Immature natural killer cell (primary cell): ENCODE results near the gene DYNC2I2. TPM values are rescaled to one million over a fixed set of nuclear protein-coding genes. Genes with fewer than 3 reads are reported as not detected.

Source experiments
- DNase-seq, 3 donors: peaks; one replicate each; pipeline ENCODE4 v3.0.0; 2022; ENCODE audit warnings: mixed read lengths in 1 of 3
- H3K27ac Mint-ChIP-seq, 6 donors: one replicate each; pipeline ENCODE4 v1.8.0; 2020; ENCODE audit warnings: mixed read lengths in 6 of 6, mild to moderate bottlenecking in 5 of 6, inconsistent platforms in 4 of 6, moderate library complexity in 3 of 6
- H3K27me3 Mint-ChIP-seq, 3 donors: one replicate each; pipeline ENCODE4 v1.8.0; 2020 to 2021; ENCODE audit warnings: low read depth in 3 of 3, mild to moderate bottlenecking in 3 of 3, mixed read lengths in 3 of 3, moderate library complexity in 3 of 3, inconsistent platforms in 1 of 3
- H3K36me3 Mint-ChIP-seq, 3 donors: one replicate each; pipeline ENCODE4 v1.8.0; 2020; ENCODE audit warnings: mixed read lengths in 3 of 3, inconsistent platforms in 2 of 3, mild to moderate bottlenecking in 2 of 3
- H3K4me1 Mint-ChIP-seq, 2 donors: one replicate each; pipeline ENCODE4 v1.8.0; 2020; ENCODE audit warnings: inconsistent platforms in 2 of 2, mild to moderate bottlenecking in 2 of 2, mixed read lengths in 2 of 2, moderate library complexity in 1 of 2
- H3K4me3 Mint-ChIP-seq, 5 donors: one replicate each; pipeline ENCODE4 v1.8.0; 2020; ENCODE audit warnings: mild to moderate bottlenecking in 5 of 5, mixed read lengths in 5 of 5, inconsistent platforms in 3 of 5, moderate library complexity in 3 of 5
- H3K9me3 Mint-ChIP-seq, 6 donors: one replicate each; pipeline ENCODE4 v1.8.0; 2020; ENCODE audit warnings: mild to moderate bottlenecking in 6 of 6, mixed read lengths in 6 of 6, inconsistent platforms in 4 of 6, moderate library complexity in 3 of 6
- polyA plus RNA-seq, 3 donors: library from polyadenylated mRNA; unstranded; fragments of 300-500 nt; fragmentation: Illumina TruSeq; gene quantifications; one replicate each; pipeline ENCODE4 v1.2.3, GENCODE V29; 2021

Gene DYNC2I2
- polyA plus RNA-seq, 3 donors from 2014 or later: 1.6 to 10.8 (median 4.7) TPM

DNA sequence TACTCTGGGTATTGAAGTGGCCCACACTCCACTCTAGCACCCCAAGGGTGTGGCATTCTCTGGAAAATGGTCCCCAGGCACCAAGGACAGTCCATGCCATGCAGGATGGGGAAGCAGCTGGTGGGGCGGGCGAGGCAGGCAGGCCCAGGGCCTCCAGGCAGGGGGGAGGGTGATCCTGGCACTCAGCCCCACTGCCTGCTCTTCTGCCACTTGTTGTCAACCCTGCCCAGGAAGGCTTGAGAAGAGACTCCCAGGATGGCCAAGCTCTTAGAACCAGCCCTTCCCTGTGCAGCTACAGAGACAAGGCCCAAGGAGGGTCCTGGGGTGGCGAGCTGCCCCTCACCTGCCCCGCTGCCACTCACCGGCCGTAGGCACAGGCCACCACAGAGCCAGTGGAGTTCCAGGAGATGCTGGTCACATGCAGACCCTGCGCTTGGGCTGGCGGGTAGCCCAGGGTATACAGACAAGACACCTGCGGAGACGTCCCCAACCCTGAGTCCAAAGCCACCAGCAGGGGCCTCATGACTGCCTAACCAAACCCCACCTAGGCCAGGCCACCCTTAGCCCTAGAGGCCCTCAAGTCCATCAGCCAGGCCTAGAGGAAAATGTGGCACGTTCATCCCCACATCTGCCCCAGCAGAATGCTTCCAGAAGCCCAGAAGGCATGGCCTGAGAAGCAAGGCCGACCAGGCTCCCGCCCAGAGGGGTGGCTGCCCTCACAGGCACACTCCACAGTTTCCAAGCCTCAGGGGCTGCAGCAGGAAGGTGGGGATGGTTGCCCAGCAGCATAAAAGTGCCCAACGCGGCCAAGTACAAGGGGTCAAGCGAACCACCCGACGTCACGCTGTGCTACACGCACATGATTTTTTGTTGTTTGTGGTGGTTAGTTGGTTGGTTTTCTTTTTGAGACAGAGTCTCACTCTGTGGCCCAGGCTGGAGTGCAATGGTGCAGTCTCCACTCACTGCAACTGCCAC is 19.8 kb downstream of the DYNC2I2 start:
- Mint-ChIP-seq H3K4me3 (no peak overlapping the region), H3K36me3 (peaks cover 0 to 13% (median 4%) of the 10 kb centered on the region in 3 donors), H3K27ac (peak overlapping the region in 1 of 6 donors; percentile 56), H3K27me3 (peaks cover 0 to 2% (median 0%) of the 10 kb centered on the region in 3 donors), H3K9me3 (no peaks in the 10 kb centered on the region), H3K4me1 (no peaks in the 10 kb centered on the region)
- no peak for DNase-seq

- Mint-ChIP-seq H3K27ac (no peak overlapping the region), H3K27me3 (peaks cover 0 to 2% (median 0%) of the 10 kb centered on the region in 3 donors), H3K9me3 (no peaks in the 10 kb centered on the region), H3K36me3 (peaks cover 0 to 15% (median 4%) of the 10 kb centered on the region in 3 donors), H3K4me3 (no peak overlapping the region), H3K4me1 (no peaks in the 10 kb centered on the region)
- DNase-seq: no peak
Observed at GRCh38 chr9:128636024-128636390, 20.6 kb downstream of the DYNC2I2 start.

- Mint-ChIP-seq H3K27me3 (peaks cover 0 to 2% (median 0%) of the 10 kb centered on the region in 3 donors), H3K27ac (no peak overlapping the region), H3K36me3 (peaks cover 0 to 15% (median 4%) of the 10 kb centered on the region in 3 donors), H3K4me1 (no peaks in the 10 kb centered on the region), H3K9me3 (no peaks in the 10 kb centered on the region), H3K4me3 (no peak overlapping the region)
- DNase-seq: no peak
Observed at GRCh38 chr9:128635266-128636023, 21.2 kb downstream of the DYNC2I2 start.

GRCh38 chr9:128634651-128635262 is 21.9 kb downstream of the DYNC2I2 start:
- no peaks in the 10 kb centered on the region for H3K9me3 Mint-ChIP-seq
- no peak for DNase-seq
- no peak overlapping the region for H3K27ac Mint-ChIP-seq
- H3K36me3 Mint-ChIP-seq: peaks cover 0 to 15% (median 4%) of the 10 kb centered on the region in 3 donors
- peaks cover 0 to 2% (median 0%) of the 10 kb centered on the region in 3 donors for H3K27me3 Mint-ChIP-seq
- no peaks in the 10 kb centered on the region for H3K4me1 Mint-ChIP-seq
- no peak overlapping the region for H3K4me3 Mint-ChIP-seq

- peak overlapping the region in 1 of 6 donors; percentile 29 for H3K27ac Mint-ChIP-seq
- H3K4me1 Mint-ChIP-seq: no peaks in the 10 kb centered on the region
- no peaks in the 10 kb centered on the region for H3K9me3 Mint-ChIP-seq
- peaks cover 0 to 2% (median 0%) of the 10 kb centered on the region in 3 donors for H3K27me3 Mint-ChIP-seq
- H3K4me3 Mint-ChIP-seq: no peak overlapping the region
- DNase-seq: no peak
- peaks cover 0 to 15% (median 4%) of the 10 kb centered on the region in 3 donors for H3K36me3 Mint-ChIP-seq
Observed at GRCh38 chr9:128634111-128634510, 22.5 kb downstream of the DYNC2I2 start.

GRCh38 chr9:128633601-128634000 is 23.0 kb downstream of the DYNC2I2 start:
- DNase-seq: no peak
- Mint-ChIP-seq H3K4me3 (no peak overlapping the region), H3K36me3 (peaks cover 0 to 19% (median 4%) of the 10 kb centered on the region in 3 donors), H3K4me1 (no peaks in the 10 kb centered on the region), H3K27ac (peak overlapping the region in 1 of 6 donors; percentile 29), H3K9me3 (no peaks in the 10 kb centered on the region), H3K27me3 (peaks cover 0 to 2% (median 0%) of the 10 kb centered on the region in 3 donors)

DNA sequence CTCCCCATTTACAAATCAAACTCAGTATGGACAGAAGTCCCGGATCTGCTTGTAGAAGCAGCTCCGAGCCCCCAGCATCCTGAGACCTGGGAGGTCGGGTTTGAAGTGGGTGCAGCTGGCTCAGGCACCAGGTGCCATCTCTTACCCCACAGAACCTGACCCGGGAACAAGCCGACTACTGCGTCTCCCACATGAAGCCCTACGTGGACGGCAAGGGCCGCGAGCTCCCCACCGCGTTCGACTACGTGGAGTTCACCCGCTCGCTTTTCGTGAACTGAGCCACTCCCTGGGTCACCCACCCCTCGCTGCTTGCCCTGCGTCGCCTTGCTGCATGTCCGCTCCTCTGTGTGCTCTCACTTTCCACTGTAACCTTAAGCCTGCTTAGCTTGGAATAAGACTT is 23.6 kb downstream of the DYNC2I2 start:
- Mint-ChIP-seq H3K27ac (no peak overlapping the region), H3K4me3 (no peak overlapping the region), H3K36me3 (peaks cover 0 to 19% (median 4%) of the 10 kb centered on the region in 3 donors), H3K9me3 (no peaks in the 10 kb centered on the region), H3K27me3 (peaks cover 0 to 2% (median 2%) of the 10 kb centered on the region in 3 donors), H3K4me1 (no peaks in the 10 kb centered on the region)
- no peak for DNase-seq

- Mint-ChIP-seq H3K4me1 (no peaks in the 10 kb centered on the region), H3K27me3 (peaks cover 0 to 3% (median 2%) of the 10 kb centered on the region in 3 donors), H3K36me3 (peaks cover 0 to 22% (median 4%) of the 10 kb centered on the region in 3 donors), H3K4me3 (no peak overlapping the region), H3K27ac (no peak overlapping the region), H3K9me3 (no peaks in the 10 kb centered on the region)
- DNase-seq: no peak
Observed at GRCh38 chr9:128632486-128632885, 24.2 kb downstream of the DYNC2I2 start.

- Mint-ChIP-seq H3K4me3 (no peak overlapping the region), H3K27me3 (peaks cover 0 to 3% (median 2%) of the 10 kb centered on the region in 3 donors), H3K36me3 (peaks cover 0 to 22% (median 4%) of the 10 kb centered on the region in 3 donors), H3K4me1 (no peaks in the 10 kb centered on the region), H3K9me3 (no peaks in the 10 kb centered on the region), H3K27ac (no peak overlapping the region)
- no peak for DNase-seq
Observed at GRCh38 chr9:128632066-128632465, 24.6 kb downstream of the DYNC2I2 start.

DNA sequence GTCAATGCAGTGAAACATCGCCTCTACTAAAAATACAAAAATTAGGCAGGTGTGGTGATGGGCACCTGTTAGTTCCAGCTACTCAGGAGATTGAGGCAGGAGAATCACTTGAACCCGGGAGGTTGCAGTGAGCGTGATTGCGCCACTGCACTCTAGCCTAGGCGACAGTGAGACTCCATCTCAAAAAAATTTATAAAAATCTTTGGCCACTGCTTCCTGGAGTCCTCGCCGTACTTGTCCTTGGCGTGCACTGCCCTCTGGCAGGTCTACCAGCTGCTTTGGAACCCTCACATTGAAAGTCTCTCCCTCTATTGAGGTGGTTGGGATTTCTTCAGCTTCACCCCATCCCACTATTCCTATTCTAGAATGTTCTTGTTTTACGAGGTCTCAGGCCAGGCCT is 25.0 kb downstream of the DYNC2I2 start:
- Mint-ChIP-seq H3K4me3 (no peak overlapping the region), H3K9me3 (no peaks in the 10 kb centered on the region), H3K27ac (peak overlapping the region in 1 of 6 donors; percentile 4), H3K4me1 (no peaks in the 10 kb centered on the region), H3K36me3 (peaks cover 0 to 22% (median 4%) of the 10 kb centered on the region in 3 donors), H3K27me3 (peaks cover 0 to 3% (median 2%) of the 10 kb centered on the region in 3 donors)
- no peak for DNase-seq

DNA sequence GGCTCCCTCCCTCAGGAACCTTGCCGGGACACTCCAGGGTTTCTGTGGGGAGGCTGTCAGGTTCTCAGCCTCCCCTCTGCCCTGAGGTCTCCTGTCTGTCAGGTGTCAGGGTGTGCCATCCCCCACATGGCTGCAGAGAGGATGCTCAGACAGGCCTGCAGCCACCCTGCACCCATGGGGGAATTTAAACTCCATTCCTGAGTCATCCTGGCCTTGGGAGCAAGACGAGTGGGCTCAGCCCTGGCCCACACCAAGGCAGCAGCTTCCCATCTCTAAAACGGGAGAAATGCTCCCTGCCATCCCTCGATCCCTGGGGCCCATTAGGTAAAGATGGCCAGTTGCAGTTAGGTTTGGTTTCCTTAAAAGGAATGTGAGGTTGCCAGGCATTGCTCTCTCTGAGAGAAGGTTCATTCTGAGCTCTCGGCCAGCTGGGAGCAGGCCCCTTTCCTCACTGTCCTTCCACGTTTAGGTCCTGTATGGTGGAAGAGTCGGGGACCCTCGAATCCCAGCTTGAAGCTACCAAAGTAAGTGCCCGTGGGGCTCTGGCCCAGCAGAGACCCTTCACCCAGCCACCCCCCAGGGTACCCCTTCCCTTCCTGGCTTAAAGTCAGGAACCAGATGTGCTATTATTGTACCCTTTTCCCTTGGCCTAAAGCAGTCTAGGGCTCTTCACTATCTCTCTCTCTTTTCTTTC is 26.6 kb downstream of the DYNC2I2 start:
- no peak for DNase-seq
- H3K9me3 Mint-ChIP-seq: no peaks in the 10 kb centered on the region
- H3K27me3 Mint-ChIP-seq: peaks cover 0 to 6% (median 4%) of the 10 kb centered on the region in 3 donors
- H3K36me3 Mint-ChIP-seq: peaks cover 4 to 36% (median 8%) of the 10 kb centered on the region in 3 donors
- H3K4me1 Mint-ChIP-seq: no peaks in the 10 kb centered on the region
- H3K4me3 Mint-ChIP-seq: no peak overlapping the region
- peak overlapping the region in 2 of 6 donors; percentile 12 to 76 for H3K27ac Mint-ChIP-seq

GRCh38 chr9:128629136-128629535 is 27.5 kb downstream of the DYNC2I2 start:
- no peaks in the 10 kb centered on the region for H3K4me1 Mint-ChIP-seq
- H3K4me3 Mint-ChIP-seq: no peak overlapping the region
- H3K9me3 Mint-ChIP-seq: no peaks in the 10 kb centered on the region
- peak overlapping the region in 1 of 6 donors; percentile 8 for H3K27ac Mint-ChIP-seq
- peaks cover 0 to 6% (median 6%) of the 10 kb centered on the region in 3 donors for H3K27me3 Mint-ChIP-seq
- DNase-seq: no peak
- H3K36me3 Mint-ChIP-seq: peaks cover 6 to 45% (median 10%) of the 10 kb centered on the region in 3 donors
